GM18867 (cell line): Measurements from ENCODE around the gene NUP214.
"Not testable (repeated sequence)": the region's sequence is repeated elsewhere in the genome, so short reads cannot be mapped to it uniquely, and the experiment has no call there.

ENCODE experiments used
- ATAC-seq: cut with Tn5 transposase; IDR thresholded peaks from one replicate; pipeline ENCODE4 v1.9.1; 2021; ENCODE audit warnings: mild to moderate bottlenecking, moderate library complexity; ENCODE audit not compliant: unreplicated experiment

The NUP214 gene

GRCh38 chr9:131257266-131258025, 132.1 kb downstream of the NUP214 start:
- no peak for ATAC-seq

- ATAC-seq: no peak
These were observed 132.8 kb downstream of the NUP214 start for GRCh38 chr9:131258186-131258585.

- no peak for ATAC-seq
These were observed 133.5 kb downstream of the NUP214 start for GRCh38 chr9:131258698-131259431.

GRCh38 chr9:131259432-131259898, 134.1 kb downstream of the NUP214 start:
- no peak for ATAC-seq

GRCh38 chr9:131259916-131260597, 134.7 kb downstream of the NUP214 start:
- ATAC-seq: no peak

GRCh38 chr9:131260751-131261452, 135.5 kb downstream of the NUP214 start:
- no peak for ATAC-seq

GRCh38 chr9:131262327-131263032, 137.1 kb downstream of the NUP214 start:
- peak; percentile 49 for ATAC-seq

GRCh38 chr9:131263033-131263343, 137.6 kb downstream of the NUP214 start:
- ATAC-seq: not testable (repeated sequence)

- ATAC-seq: no peak
These were observed 138.3 kb downstream of the NUP214 start for GRCh38 chr9:131263701-131264100.

GRCh38 chr9:131264231-131264630, 138.8 kb downstream of the NUP214 start:
- no peak for ATAC-seq

GRCh38 chr9:131266266-131267229, 141.2 kb downstream of the NUP214 start:
- no peak for ATAC-seq

- no peak for ATAC-seq
These were observed 145.0 kb downstream of the NUP214 start for GRCh38 chr9:131270171-131271015.

GRCh38 chr9:131271016-131271273, 145.6 kb downstream of the NUP214 start:
- ATAC-seq: not testable (repeated sequence)

- ATAC-seq: no peak
These were observed 146.1 kb downstream of the NUP214 start for GRCh38 chr9:131271506-131271931.

GRCh38 chr9:131272212-131272611, 146.8 kb downstream of the NUP214 start:
- ATAC-seq: no peak

GRCh38 chr9:131273146-131273855, 147.9 kb downstream of the NUP214 start:
- ATAC-seq: no peak

- ATAC-seq: no peak
These were observed 148.7 kb downstream of the NUP214 start for GRCh38 chr9:131273856-131274673.
